ENCODE measurements around the gene GFOD1. TPM values are rescaled to one million over a fixed set of nuclear protein-coding genes. Genes with fewer than 3 reads are reported as not detected.

GFOD1 gene
- total RNA-seq, 1 experiment from 2014 or later: 8.8 TPM

- no peak for TF ChIP-seq CTCF (conservative IDR thresholded peaks at IDR 0.05; ENCODE audit: low read depth, low read length)
- no peak for TF ChIP-seq EZH2 (IDR thresholded peaks at IDR 0.05; ENCODE audit: borderline replicate concordance, low read depth, low read length, poor library complexity, severe bottlenecking)
- Histone ChIP-seq H3K27ac (ENCODE audit: low read depth, low read length, poor library complexity, severe bottlenecking) (no peak overlapping the region), H3K4me1 (ENCODE audit: insufficient read depth, low read length, poor library complexity, severe bottlenecking) (peaks cover 5% of the 10 kb centered on the region), H3K27me3 (replicated peaks; ENCODE audit: insufficient read depth, low read depth, low read length, poor library complexity) (no peaks in the 10 kb centered on the region), H3K36me3 (ENCODE audit: insufficient read depth, low read length, poor library complexity, severe bottlenecking) (no peaks in the 10 kb centered on the region), H3K4me3 (ENCODE audit: low read depth, low read length, poor library complexity, severe bottlenecking) (no peak overlapping the region), H3K9me3 (ENCODE audit: low read depth, low read length, poor library complexity, severe bottlenecking) (no peaks in the 10 kb centered on the region)
- intact Hi-C loops (cut with micrococcal nuclease; ENCODE audit: unreplicated experiment): no loop called here
- POLR2A ChIA-PET (ENCODE audit: low non-redundant PET): no interaction called here
- no peak for DNase-seq (ENCODE audit: low spot score)
- no TSS peak for BruUV-seq (replicated peaks)
- CTCF ChIA-PET: interaction anchor here (0.6 kb wide), 1 partner anchor 324 kb away, joined by 3 read pairs; no protein-coding TSS in a partner anchor
Observed at GRCh38 chr6:13409991-13410390, 77.4 kb downstream of the GFOD1 start.

GRCh38 chr6:13407709-13408695 is 79.4 kb downstream of the GFOD1 start:
- no peak for DNase-seq (ENCODE audit: low spot score)
- ChIA-PET POLR2A (ENCODE audit: low non-redundant PET) (no interaction called here), CTCF (no interaction called here)
- H3K9me3 ChIP-seq (ENCODE audit: low read depth, low read length, poor library complexity, severe bottlenecking): no peaks in the 10 kb centered on the region
- H3K4me3 ChIP-seq (ENCODE audit: low read depth, low read length, poor library complexity, severe bottlenecking): no peak overlapping the region
- no TSS peak for BruUV-seq (replicated peaks)
- no peak overlapping the region for H3K27ac ChIP-seq (ENCODE audit: low read depth, low read length, poor library complexity, severe bottlenecking)
- peaks cover 5% of the 10 kb centered on the region for H3K4me1 ChIP-seq (ENCODE audit: insufficient read depth, low read length, poor library complexity, severe bottlenecking)
- no peaks in the 10 kb centered on the region for H3K27me3 ChIP-seq (replicated peaks; ENCODE audit: insufficient read depth, low read depth, low read length, poor library complexity)
- H3K36me3 ChIP-seq (ENCODE audit: insufficient read depth, low read length, poor library complexity, severe bottlenecking): no peaks in the 10 kb centered on the region
- no peak for TF ChIP-seq CTCF (conservative IDR thresholded peaks at IDR 0.05; ENCODE audit: low read depth, low read length)
- TF ChIP-seq EZH2 (IDR thresholded peaks at IDR 0.05; ENCODE audit: borderline replicate concordance, low read depth, low read length, poor library complexity, severe bottlenecking): no peak
- intact Hi-C loops (cut with micrococcal nuclease; ENCODE audit: unreplicated experiment): no loop called here

DNA sequence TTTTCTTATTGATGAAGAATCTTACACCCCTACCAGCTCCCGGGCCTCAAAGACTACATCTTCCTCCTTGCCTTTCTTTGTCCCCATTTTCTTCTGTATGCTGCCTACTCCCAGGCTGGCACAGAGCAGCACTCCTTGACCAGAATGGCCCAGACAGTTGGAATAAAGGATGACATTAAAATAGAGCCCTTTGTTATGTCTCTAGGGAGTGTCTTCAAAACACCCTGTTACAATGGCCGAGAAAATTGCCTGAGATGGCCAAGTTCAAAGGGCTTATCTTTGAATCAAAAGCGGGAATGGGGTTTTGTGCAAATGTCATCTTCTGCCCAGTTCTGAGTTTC is 80.1 kb downstream of the GFOD1 start:
- no peak for DNase-seq (ENCODE audit: low spot score)
- ChIA-PET POLR2A (ENCODE audit: low non-redundant PET) (no interaction called here), CTCF (no interaction called here)
- TF ChIP-seq EZH2 (IDR thresholded peaks at IDR 0.05; ENCODE audit: borderline replicate concordance, low read depth, low read length, poor library complexity, severe bottlenecking) (no peak), CTCF (conservative IDR thresholded peaks at IDR 0.05; ENCODE audit: low read depth, low read length) (no peak)
- no peak overlapping the region for H3K4me3 ChIP-seq (ENCODE audit: low read depth, low read length, poor library complexity, severe bottlenecking)
- intact Hi-C loops (cut with micrococcal nuclease; ENCODE audit: unreplicated experiment): no loop called here
- H3K36me3 ChIP-seq (ENCODE audit: insufficient read depth, low read length, poor library complexity, severe bottlenecking): no peaks in the 10 kb centered on the region
- H3K9me3 ChIP-seq (ENCODE audit: low read depth, low read length, poor library complexity, severe bottlenecking): no peaks in the 10 kb centered on the region
- no TSS peak for BruUV-seq (replicated peaks)
- H3K27me3 ChIP-seq (replicated peaks; ENCODE audit: insufficient read depth, low read depth, low read length, poor library complexity): no peaks in the 10 kb centered on the region
- no peak overlapping the region for H3K27ac ChIP-seq (ENCODE audit: low read depth, low read length, poor library complexity, severe bottlenecking)
- H3K4me1 ChIP-seq (ENCODE audit: insufficient read depth, low read length, poor library complexity, severe bottlenecking): peaks cover 5% of the 10 kb centered on the region
